LNCAP (cell line): ENCODE measurements around the gene B3GNT8.

Source experiments
- TF ChIP-seq, protein P1 (sequence below): fragments of 450-650 bp; IDR thresholded peaks from 2 replicates; pipeline ENCODE4 v1.5.1; 2017; ENCODE audit warnings: mild to moderate bottlenecking

B3GNT8 gene

DNA sequence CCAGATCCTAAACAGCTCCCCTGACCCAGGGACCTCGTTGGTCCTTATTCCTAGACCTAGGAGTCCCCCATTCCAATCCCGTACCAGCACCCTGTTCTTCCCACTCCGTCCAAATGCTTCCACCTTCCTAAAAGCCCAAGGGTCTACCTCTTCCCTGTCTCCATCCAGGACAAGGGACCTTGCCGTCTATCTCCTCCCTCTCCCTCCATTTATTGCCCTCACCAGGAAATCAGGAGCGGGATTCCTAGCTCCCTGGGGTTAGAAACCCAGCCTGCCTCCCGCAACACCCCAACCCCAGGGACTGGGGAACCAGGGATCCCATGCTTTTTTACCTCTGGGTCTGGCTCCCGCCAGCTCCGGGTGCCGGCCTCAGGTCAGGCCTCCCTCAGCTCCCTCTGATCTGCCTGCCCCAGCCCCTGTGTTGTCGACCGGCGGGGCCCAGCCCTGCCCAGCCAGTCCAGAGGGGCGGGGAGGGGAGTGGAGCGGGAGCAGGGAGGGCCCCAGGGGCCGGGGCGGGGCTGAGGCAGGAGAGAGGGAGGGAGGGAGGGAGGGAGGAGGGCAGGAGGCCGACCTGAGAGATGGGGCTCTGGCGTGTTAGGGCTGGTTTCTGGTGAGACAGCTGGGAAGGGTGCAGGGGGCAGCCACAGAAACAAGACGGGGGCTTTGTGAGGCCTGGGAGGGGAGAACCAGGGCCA lies at the start of gene B3GNT8:
B3GNT8 (minus strand) TSS at position 423 of the 695 bp plus-strand sequence. CDS start 596 bp downstream, outside the sequence.
- TF ChIP-seq, protein P1, sequence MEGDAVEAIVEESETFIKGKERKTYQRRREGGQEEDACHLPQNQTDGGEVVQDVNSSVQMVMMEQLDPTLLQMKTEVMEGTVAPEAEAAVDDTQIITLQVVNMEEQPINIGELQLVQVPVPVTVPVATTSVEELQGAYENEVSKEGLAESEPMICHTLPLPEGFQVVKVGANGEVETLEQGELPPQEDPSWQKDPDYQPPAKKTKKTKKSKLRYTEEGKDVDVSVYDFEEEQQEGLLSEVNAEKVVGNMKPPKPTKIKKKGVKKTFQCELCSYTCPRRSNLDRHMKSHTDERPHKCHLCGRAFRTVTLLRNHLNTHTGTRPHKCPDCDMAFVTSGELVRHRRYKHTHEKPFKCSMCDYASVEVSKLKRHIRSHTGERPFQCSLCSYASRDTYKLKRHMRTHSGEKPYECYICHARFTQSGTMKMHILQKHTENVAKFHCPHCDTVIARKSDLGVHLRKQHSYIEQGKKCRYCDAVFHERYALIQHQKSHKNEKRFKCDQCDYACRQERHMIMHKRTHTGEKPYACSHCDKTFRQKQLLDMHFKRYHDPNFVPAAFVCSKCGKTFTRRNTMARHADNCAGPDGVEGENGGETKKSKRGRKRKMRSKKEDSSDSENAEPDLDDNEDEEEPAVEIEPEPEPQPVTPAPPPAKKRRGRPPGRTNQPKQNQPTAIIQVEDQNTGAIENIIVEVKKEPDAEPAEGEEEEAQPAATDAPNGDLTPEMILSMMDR, result no peak

- TF ChIP-seq, protein P1, result no peak
These were observed 49.4 kb upstream of the B3GNT8 start for GRCh38 chr19:41476583-41476982.

- TF ChIP-seq, protein P1, result no peak
These were observed 35.3 kb upstream of the B3GNT8 start for GRCh38 chr19:41462497-41462896.

GRCh38 chr19:41457241-41457640 lies 30.1 kb upstream of the B3GNT8 start:
- TF ChIP-seq, protein P1, result no peak

DNA sequence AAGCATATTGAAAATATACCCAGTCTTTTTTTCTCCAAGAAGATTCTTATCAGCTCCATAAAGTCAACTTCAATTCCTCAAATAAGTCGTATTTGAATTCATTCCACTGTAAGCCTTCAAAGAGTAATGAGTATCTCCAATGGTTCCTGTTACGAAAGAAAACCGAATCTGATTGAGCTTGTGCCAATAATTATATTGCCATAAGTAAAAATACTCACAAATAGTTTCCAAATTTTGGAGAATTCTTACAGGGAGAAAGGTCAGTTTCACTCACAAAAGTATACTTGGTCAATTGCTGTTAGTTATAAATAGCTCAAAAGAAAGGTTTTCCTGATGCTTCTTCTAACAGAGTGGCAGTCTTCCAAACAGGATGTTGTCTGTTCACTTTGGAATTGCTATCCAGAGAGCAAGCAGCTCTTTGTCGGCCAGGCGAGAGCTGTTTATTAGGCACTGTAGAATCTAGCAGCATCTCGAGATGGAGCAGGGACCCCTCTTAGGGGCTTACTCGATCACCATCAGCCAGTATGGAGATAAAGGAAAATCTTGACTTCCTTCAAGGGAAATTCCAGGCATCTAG lies 29.3 kb upstream of the B3GNT8 start:
- TF ChIP-seq, protein P1, result no peak

GRCh38 chr19:41455936-41456335 lies 28.8 kb upstream of the B3GNT8 start:
- TF ChIP-seq, protein P1, result no peak

DNA sequence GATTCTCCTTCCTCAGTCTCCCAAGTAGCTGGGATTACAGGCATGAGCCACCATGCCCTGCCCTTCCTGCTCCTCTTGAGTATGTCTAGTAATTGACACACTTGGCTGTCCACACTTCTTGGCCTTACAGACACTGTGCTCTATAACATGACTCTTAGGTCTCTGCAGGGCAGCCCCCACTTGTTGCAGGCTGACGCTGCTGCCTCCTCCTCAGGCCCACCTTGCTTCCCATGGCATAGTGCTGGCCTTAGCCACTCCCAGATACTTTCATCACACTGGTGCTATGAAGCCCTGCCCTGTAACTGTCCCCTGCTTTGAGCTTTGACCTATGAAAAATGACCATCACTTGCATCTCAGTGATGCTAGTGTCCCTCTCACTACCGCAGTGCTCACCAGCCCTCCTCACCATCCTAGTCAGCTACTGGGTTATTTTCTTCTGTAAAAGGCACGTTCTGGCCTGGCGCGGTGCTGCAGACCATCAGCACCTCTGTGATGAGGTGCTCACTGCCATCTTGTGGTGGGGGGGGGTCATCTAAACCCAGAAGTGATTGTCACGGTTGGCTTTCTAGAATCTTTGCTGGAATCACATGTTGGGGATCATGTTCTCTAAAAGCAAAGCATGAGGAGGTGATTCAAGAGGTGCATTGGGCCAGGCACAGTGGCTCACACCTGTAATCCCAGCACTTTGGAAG lies 25.6 kb upstream of the B3GNT8 start:
- TF ChIP-seq, protein P1, result no peak
